HG03354 (cell line): ENCODE data around the gene DPEP2.
"Not testable (repeated sequence)": the region's sequence is repeated elsewhere in the genome, so short reads cannot be mapped to it uniquely, and the experiment has no call there.

ENCODE experiments used
- ATAC-seq: cut with Tn5 transposase; IDR thresholded peaks from one replicate; pipeline ENCODE4 v1.9.1; 2021; ENCODE audit warnings: mild to moderate bottlenecking; ENCODE audit not compliant: unreplicated experiment, poor library complexity, severe bottlenecking

Gene DPEP2

DNA sequence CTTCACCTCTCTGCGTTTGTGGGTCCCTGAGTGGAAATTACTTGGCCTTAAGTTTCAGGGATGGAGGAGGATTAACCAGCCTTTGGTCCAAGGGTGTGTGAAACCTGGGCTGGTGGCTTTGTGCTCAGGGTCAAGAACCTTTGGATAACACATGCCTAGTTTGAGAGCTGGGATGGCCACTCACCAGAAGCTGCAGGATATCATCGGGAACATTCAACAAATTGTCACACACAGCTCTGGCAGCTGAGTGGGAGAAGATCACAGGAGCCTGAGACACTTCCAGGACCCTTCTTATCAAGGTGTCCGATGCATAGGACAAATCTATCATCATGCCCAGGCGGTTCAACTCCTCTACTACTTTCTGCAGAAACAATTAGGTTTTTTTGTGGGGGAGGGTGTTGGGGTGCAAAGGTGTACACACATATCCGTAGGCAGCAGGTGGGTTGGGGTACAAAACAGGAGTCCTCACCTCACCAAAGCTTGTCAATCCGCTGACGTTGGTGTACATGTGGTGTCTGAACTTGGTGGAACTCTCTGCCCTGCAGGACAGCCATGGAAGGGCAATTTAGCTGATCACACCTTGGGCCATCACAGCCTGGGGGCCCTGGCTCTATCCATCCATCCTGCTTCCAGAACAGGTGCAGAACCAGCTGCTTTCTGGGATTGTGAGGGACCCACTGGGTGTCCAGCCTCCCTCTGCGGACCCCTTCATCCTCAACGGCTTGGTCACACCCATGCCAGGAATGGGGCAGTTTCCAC, 21.6 kb downstream of the DPEP2 start:
- ATAC-seq, result no peak

DNA sequence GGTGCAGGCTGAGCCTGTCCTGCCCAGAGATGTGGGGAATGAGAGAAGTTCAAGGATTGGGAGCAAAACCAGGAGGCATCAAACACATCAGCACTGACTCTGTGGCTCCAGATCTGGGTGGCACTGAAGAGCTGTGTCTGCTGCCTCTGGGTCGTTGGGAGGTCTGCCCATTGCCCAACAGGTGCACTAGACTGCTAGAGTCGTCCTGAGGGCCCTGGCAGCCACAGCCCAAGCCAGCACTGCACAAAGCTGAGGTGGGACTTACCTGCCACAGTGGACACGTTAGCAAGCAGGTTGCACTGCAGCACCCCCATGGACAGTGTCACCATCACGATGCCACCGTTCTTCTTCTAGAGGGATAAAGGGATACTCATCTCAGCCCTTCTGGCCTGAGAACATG, 22.3 kb downstream of the DPEP2 start:
- no peak for ATAC-seq

DNA sequence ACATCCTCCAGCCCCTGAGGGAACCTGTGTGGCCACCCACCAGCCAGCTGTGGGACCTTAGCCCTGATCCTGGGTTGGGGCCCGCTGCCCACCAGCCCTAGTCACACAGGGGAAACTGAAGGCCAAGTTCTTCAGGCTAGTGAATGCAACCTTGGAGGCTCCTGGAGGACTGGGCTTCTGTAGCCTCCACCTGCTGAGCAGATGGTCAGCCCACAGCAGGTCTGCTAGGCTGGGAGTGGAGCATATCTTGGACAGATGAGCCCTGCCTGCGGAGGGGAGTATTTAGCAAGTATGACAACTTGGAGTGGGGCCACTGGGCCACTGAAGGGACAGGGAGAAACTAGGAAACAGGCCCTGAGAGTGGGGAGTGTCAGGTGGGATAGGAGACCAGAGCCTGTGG, 23.1 kb downstream of the DPEP2 start:
- ATAC-seq, result no peak

DNA sequence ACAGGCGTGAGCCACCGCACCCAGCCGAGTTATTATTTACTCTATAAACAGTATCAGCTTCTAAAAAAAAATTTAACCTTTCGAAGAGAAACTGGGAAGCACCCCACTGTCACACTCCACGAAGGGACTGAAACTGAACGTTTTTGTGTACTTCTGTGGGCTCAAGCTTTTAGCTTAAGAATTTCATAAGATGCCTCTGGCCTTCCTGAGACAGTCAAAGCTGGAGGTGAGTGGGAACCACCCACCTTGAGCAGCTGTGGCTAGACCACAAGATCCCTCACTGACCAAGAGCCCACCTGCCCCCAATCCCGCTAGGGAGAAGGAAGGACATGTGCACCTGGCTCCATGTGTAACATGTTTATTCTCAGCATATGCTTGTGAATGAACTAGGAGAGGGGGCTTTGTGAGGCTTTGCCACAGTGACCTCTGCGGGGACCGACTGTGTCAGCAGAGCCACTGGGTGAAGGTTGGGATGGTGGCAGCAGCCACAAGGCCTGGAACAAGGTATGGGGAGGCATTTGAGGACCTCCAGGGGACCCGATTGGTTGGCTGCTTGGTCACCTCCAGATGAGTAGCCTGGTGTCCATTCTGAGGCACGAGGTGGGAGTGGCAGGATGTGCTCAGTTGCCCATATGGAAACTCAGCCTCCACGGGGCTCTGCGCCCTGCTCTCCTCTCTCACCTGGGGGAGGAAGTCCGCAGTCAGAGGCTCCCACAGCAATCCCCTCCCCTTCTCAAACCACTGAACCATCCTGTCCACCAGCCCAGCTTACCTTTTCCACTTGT, 23.8 kb downstream of the DPEP2 start:
- ATAC-seq, result no peak

DNA sequence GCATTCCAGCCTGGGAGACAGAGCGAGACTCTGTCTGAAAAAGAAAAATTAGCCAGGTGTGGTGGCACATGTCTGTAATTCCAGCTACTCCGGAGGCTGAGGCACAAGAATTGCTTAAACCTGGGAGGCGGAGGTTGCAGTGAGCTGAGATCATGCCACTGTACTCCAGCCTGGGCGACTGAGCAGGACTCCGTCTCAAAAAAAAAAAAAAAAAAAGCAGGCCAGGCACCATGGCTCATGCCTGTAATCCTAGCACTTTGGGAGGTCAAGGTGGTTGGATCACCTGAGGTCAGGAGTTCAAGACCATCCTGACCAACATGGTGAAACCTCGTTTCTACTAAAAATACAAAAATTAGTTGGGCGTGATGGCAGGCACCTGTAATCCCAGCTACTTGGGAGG, 27.0 kb downstream of the DPEP2 start:
- not testable (repeated sequence) for ATAC-seq

DNA sequence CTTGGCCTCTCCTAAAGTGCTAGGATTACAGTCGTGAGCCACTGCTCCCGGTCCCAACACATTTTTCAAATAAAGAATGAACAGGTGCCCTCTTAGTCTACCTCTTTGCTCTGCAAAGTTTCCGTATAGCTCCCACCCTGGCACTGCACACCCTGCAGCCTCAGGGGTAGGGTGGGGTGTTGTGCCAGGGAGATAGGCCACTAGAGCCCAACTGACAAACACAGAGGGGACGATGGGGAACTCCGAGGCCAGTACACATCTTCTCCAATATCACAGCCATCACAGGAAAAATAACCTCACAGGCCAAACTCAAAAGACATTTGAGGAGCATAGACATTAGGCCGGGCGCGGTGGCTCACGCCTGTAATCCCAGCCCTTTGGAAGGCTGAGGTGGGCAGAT, 28.2 kb downstream of the DPEP2 start:
- ATAC-seq, result no peak

DNA sequence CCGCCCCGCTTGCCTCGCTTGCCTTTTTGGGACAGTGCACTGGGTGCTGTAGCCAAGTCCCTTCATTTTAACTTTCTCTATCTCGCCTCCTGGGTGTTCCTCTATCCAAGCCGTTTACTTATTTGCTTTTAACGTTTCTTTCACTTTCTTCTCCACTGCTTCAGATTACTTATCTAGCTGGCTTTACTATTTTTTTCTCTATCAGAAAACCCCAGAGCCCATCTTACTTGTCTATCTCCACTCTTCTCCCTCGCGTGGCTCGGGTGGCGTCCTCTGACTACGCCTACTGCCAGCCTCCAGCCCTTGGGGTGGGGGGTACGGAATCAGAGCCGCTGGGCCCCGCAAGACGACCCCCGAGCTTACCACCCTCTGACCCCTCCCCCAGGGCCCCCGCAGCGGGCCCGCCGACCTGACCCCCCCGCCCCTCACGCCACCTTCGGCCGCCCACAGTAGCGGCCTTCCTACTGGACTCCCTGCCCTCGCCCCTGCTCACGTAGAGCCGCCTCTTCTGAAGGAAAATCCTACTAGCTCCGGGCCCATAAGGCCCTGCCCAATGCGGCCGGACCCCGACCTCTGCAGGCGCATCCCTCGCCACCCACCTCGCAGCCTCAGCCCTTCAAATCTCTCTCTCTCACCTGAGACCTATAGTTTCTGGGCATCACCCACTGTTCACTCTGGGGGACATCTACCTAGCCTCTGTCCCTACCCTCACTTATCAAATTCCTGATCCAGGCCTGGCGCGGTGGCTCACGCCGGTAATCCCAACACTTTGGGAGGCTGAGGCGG, 29.8 kb downstream of the DPEP2 start:
- no peak for ATAC-seq

DNA sequence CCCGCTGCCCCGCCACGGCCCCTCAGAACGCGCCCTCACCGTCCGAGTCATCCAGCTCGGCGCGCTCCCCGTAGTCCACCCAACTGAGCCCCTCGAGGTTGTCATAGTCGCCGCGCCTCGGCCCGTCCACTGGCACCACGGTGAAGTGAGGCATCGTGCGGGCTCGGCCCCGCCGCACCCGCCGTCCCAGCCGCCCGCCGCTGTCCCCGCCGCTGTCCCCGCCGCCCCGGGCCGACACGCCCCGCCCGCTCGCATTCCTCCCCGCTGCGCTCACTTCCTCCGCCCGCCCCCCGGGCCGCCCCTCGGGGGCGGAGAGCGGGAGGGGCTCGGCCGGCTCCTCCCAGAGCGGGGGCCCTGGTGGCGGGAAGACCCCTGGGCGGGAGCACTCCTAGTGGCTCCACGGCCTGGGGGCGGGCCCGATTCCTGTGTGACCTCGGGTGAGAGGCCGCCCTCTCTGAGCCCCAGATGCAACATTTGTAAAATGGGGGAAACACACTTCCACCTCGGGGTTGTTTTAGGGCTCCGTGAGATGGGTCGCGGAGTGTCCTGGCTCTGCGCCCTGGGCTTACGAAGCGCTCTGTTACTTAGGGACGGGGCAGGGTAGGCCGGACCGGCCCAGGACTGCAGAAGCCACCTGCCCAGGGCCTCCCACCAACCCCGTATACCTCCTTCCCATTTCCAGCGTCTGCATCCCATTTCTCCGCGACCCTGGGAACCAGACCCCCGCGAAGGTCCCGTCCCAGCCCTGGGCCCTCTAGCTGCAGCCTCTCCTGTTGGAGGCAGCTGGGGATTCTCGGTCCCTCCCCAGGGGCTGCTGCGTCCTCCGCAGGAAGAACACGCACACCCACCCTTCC, 30.7 kb downstream of the DPEP2 start, which contains the start of gene SLC12A4:
TSS of gene SLC12A4 (minus strand) at position 238 of the 854 bp plus-strand sequence. CDS start at position 154, 84 bp downstream.
- peak; percentile 73 for ATAC-seq

DNA sequence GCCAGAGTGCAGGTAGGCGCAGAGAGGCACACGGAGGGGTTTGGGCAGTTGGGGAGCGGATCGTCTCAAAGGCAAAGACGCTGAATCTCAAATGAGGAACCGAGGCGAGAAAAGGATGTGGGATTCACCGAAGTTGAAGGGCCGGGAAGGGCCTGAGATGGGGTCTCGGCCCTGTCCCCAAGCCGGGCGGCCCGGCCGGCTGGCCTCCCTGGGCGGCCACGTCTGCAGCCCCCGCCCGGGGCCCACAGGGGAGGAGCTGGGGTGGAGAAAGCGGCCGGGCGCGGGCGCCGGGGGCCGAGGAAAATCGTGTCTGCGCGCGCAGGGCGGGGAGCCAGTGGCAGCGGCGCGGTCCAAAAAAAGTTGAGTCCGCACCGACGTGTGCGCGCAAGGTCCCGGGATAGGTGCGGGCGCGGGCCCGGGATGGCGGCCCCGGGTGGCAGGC, 31.3 kb downstream of the DPEP2 start:
- peak; percentile 33 for ATAC-seq

DNA sequence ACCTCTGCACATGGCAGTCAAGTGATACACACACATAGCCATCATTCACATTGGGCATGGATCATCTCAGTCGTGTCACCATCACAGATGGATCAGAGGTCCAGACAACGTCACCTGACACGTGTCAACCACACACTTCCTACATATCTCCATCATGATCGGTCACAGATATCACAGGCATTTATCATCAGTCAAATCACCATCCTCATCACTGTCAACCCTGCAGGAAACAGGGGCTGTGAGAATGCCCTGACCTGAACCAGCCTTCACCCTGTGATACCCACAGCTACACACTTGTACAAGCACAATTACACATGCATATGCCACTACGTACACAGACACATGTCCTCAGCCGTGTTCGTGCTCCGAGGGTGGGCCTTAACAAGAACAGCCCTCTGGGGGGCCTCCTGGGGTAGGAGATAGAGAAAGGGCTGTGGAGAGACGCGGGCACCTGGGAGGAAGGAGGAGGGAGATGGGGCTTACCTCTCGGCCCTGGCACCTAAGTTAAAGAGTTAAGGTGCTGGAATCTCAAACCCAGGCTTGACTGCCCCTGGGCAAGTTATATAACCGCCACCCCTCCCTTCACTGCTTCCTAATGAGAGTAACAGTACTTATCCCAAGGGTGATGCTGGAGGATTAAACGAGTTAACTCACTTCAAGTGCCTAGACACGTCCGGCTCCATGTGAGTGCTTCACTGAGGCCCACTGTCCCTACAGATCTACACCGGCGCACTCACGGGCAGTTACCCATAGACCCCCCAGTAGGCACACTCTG, 31.9 kb downstream of the DPEP2 start:
- peak; percentile 4 for ATAC-seq

DNA sequence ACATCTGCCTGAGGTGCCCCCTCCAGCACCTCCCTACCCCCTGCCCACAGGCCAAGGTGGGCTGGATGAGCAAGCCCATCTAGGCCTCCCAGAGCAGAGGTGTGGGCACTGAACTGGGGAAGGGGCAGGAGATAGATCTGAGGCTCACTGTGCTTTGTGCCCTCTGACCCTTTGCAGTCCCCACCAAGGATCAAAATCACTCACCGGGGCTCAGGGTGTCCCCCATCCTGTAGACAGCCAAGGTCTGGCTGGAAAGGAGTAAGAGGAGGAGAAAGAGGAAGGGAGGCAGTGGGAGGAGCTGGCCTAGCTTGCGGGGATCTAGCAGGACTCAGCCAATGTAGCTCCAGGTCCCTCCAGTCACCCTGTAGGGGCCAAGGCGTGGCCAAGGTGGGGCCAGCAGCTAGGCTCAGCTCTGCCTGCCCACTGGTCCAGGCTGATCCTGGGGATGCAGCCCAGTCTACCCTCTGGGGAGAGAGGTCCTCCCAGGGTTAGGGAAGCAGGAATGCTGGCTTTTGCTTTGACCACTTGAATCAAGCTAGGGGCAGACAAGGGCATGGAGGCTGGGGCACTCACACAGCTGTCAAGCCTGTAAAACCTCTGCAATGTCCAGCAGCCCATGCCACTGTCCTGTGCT, 32.6 kb downstream of the DPEP2 start:
- no peak for ATAC-seq

DNA sequence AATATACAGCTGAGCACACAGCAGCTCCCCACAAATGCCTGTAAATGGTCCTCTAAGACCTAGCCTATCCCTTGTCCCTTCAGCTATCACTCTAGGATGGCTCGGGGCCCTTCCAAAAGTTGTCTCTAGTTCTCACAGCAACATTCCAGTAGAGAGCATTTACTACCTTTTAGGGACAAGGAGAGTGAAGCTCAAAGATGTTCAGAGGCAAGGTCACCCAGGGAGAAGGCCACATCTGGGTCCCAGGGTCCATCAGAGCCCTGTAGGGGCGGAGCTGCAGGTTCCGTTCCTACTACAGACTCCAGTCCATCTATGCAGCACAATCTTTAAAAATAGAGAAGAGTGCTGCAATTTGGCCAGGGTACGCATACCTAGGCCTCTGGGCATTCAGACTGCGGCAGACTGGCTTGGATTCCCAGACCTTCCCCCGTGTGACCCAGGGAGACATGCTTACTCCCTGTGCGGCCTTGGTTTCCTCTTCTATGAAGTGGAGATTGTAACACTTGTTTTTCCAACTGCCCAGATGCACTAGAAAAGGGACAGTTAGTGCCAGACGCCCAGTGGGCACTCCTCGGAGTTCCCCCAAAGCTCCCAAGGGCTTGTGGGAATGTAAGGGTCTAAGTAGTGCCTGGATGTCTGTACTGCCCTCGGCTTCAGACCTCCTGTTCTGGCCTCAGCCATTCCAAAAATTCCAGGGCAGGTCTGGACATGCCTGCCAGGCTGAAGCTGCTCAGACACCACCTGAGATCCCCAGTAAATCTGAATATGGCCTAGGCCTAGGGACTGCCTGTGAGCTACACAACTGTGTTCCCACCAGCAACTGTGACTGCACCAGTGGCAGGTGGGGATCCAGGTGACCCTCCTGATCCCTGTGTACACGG, 33.4 kb downstream of the DPEP2 start:
- no peak for ATAC-seq

DNA sequence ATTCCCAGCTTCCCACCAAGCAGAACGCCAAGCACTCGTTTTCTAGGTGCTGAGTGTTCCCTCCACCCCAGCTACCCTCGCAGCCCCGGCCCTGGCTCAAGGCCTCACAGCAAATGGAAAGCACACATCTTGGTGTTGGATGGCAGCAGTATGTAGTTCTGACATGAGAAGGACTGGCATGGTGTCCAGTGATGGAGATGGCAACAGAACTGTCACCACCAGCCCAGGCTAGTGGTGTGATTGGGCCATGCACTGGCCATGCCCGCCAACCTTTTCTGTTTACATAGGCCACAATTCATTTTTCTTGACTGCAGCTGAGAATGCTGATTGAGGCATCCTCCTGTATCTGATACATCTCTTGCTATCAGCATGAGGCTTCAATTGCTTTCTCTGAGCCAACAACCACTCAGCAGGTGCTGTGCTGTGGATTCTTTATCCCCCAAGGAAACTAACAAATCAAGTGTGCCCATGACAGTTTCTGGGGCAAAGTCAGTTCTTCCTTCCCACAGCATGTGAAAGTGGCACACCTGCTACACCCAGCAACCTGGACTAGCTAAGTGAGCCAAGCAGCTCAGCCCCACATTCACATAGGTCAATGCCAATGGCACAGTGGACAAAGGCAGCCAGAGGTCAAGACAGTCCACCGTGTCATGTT, 34.7 kb downstream of the DPEP2 start:
- ATAC-seq, result no peak

DNA sequence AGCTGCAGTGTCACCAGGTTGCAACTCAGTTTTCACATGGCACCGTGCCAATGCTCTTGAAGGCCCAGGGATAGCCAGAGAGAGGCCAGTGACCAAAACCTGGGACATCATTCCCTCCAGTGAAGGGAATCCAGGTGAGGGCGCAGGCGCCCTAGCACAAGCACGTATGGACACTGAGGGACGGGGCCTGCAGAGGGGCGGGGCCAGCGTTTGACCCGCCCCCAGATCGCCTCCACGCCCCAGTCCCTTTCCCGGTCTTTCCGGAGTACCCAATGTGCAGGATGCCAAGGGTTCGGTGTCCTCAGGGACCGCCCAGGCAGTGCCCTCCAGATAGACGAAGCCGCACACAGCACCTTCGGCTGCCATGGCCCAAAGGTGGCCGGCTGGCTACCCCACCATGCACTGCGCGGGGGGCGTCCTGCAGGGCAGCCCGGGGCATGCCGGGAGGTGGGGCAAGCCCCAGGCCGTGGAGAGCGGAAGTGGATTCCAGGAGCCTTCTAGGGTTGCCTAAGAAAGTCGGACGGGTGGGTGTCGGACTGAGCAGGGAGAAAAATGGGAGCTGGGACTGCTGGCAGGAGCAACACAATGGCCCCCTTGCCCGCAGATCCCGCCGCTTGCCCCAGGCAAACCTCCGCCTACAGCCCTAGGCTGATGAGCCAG, 35.5 kb downstream of the DPEP2 start:
- ATAC-seq, result no peak

DNA sequence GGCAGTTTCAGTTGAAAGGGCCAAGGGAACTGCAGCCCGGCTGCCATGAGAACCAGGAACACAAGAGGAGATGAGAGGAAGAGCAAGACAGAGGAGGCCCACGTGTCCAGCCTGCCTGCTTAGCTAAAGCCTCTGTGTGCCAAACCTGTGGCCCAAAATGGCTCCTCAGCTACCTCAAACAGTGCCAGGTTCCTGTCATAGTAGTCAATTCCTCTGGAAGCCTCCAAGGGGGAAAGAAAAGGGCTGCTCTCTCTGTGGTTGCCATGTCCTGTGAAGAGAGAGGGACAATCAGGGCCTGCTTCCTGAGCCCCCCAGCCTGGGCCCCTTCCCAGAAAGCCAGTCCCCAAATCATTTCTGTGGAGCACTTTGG, 36.0 kb downstream of the DPEP2 start:
- no peak for ATAC-seq

DNA sequence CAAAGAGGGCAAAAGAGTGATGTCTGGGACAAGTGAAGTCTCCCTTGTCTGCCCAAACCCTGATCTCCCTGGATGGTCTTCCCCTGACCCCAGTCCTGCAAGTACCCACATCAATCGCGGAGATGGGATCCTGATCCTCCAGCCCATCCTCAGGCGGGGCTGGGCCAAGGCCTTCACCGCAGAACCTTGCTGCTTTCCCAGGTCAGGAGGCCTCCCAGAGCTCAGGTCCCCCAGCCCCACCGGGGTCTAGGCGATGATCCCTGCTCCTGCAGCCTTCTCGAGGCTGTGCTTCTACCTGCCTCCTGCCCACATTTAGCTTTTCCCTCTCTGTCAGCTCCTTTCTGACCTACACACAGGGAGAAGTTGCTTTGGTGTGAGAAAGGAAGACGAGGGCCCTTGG, 37.1 kb downstream of the DPEP2 start:
- no peak for ATAC-seq
